Frontal cortex (tissue), 4 donors: ENCODE results near the gene BANP. TPM values are rescaled to one million over a fixed set of nuclear protein-coding genes. Genes with fewer than 3 reads are reported as not detected.
A peak's percentile ranks its signal among the peaks of the same experiment; 100 is the strongest.

ENCODE experiments used
- DNase-seq, 2 donors: peaks; one replicate each; pipeline ENCODE4 v3.0.0; 2012; ENCODE audit warnings: low spot score in 2 of 2
- FAIRE-seq: peaks from 2 replicates; lab custom pipeline; 2012; peaks lifted over from hg19 to GRCh38; lab: Jason Lieb, UNC
- total RNA-seq: library from RNA; depleted of rRNA; stranded (reverse); fragments of >200 nt; gene quantifications from one replicate; pipeline ENCODE4 v1.2.3, GENCODE V29; 2014
- donor health status: control.
- donor health status: control.
- donor health status: control.

BANP gene
- total RNA-seq, 1 donor from 2014 or later: 40.8 TPM

GRCh38 chr16:88057656-88058055 is 106.4 kb downstream of the BANP start:
- DNase-seq (no peak), FAIRE-seq (no peak)

GRCh38 chr16:88058136-88058535 is 106.9 kb downstream of the BANP start:
- DNase-seq (no peak), FAIRE-seq (no peak)

DNA sequence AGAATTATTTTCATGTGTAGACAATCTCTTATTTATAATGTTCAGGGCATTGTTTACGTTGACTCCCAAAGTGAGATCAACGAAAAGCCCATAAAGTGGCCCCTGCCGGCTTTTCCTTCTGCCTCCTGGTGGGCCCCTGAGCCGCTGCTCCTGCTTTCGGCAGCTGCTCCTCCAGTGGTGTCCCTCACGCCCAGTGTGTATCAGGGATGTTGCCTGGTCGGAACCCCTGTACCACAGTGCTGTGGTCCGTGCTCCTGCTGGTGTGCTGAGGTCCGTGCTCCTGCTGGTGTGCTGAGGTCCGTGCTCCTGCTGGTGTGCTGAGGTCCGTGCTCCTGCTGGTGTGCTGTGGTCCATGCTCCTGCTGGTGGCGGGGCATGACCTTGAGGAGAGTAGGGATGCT is 107.6 kb downstream of the BANP start:
- no peak for DNase-seq
- no peak for FAIRE-seq

DNA sequence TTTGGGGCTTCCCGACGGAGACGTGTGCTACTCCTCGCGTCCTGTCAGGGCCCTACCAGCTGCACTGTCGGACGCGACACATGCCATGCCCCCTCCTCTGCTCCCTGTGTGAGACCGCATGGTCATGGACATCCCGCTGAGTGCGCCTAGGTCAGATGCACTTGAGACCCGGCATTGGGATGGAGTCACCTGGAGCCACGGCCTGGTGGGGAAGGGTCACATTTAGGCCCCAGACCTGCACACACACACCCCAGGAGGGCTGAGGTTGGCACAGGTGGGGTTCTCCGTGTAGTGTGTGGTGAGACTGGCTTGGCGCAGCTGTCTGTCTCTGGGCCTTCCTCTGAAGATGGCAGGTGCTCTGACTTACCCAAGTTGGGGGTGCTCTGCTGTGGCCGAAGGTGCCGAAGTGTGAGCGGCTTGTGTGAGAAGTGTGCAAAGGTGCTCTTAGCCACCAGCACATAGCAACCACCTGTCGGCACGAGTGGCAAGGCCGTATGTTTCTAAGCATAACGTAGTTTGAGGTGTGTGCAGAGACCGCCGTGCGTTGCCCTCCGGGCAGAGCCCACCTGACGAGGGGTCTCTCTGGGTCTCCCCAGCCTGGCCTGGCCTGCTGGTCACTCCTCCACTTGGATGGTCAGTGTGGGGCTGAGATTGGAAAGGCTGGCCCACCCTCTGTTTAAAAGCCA is 108.6 kb downstream of the BANP start:
- no peak for FAIRE-seq

DNA sequence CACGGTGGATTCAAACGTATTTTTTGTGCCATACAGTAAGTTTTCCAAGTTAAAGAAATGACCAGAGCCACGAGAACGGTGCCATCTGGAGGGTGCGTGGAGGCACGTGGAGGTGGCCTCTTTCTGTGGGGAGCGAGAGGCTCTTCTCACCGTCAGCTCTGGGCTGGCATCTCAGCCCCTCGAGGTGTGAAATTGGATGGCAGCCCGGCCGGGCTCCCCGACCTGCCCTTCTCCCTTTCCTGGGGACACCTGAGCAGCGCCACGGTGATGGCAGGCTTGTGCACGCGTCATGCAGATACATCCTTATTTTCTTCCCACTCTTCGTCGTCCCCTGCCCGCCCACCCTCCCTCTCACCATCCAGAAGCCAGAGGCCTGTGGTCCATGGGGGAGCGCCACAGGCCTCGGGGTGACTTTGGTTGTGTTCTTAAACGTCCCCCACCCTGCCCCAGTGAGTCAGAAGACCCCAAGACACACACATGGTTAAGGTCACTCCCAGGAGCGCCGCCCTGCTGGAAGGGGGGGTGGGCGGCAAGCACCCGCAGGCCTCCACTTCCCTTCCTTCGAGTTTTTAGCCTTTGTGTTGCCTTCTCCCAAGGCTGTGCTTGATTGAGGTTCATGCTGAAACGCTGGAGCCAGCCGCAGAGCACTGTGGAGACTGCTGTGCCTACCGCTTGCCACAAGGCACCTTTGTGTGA is 109.4 kb downstream of the BANP start:
- DNase-seq (no peak), FAIRE-seq (no peak)

More for the DNA sequence above, 108.6 kb downstream of the BANP start:
- no peak for DNase-seq

DNA sequence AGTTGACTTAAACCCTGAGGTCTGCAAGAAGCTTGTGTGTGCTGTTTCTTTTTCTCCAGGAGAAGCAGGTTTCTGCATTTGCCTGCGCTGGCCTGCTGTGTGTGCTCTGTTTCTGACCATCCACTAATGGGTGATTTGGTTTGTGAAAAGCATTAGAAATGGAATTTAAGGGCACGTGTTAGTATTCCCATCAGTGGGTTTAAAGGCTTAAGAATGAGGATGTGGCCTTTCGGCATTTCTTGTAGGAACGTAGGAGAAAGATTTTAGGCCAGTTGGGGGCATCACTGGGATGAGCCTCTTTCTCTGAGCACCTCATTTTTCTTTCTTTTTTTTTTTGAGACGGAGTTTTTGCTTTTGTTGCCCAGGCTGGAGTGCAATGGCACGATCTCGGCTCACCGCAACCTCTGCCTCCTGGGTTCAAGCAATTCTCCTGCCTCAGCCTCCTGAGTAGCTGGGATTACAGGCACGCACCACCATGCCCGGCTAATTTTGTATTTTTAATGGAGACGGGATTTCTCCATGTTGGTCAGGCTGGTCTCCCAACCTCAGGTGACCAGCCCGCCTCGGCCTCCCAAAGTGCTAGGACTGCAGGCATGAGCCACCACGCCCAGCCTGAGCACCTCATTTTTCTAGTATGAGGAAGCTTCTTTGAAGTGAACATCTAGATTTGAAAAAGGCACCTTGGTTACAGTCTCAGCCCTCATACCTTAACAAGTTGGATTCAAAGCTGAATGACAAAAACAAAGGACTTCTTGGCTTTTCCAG is 110.3 kb downstream of the BANP start:
- DNase-seq (no peak), FAIRE-seq (no peak)

DNA sequence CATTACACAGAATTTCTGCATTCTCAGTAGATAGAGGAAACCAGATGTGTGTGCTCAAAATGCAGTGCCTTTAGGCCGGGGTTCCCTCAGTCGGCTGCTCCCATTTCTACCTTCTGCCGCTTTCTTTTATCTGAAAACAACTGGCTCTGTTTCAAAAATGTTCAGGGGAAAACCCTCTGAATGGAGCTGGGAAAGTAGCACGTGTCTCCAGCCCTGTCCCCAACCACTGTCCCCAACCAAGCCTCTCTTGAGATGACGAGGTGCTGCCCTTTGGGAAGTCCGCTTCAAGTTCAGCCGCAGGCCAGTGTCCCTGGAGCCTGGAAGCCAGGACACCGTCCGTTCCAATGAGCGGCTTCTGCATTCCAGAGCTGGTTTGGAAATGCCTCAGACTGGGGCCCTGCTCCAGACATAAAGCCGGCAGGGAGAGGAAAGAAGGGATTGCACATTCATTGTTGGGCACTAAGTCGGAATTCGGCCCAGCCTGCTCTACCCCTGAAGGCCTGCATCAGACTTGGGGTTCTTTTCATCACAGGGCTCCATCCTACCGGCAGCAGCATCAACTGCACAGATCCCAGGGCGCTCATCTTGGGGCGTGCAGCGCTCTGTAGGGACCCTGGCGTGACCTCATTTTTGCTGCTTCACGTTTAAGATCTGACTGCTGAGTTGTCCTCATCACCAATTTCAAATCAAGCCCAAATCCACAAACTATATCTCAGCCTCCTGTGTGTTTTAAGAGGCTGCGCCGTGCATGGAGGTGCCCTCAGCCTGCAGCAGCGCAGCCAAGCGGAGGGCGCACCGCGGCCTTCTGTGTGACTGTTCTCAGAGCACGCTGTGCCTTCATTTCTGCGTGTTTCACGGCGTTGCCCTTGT is 111.3 kb downstream of the BANP start:
- peak in 1 of 2 donors; percentile 21 for DNase-seq

DNA sequence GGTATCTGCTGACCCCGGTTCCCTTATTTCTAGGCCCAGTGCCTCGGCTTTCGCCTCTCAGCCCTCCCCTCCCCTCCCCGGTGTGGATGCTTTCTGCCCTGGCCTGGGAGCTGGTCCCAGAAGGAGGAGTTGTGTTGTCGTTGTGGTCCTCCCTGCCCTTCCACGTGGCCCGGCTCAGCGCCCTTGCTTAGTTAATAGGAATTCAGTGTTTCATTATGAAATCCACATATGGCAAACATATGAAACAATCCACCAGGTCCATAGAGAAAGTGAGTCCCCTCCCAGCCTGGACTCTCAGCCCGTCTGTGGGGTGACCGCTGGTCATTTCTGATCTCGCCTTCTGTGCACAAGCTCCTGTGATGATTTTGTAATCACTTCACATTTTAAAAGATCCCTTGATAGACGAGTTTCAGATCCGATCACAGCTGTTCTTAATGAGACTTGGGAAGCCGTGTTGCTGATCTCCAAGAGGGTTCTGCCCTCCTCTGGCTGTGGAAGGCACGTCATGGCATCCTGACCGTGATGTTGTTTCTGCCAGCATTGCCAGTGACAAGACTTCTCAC is 112.1 kb downstream of the BANP start:
- no peak for FAIRE-seq
- peak; percentile 52 to 70 for DNase-seq

More for the DNA sequence above, 111.3 kb downstream of the BANP start:
- no peak for FAIRE-seq

DNA sequence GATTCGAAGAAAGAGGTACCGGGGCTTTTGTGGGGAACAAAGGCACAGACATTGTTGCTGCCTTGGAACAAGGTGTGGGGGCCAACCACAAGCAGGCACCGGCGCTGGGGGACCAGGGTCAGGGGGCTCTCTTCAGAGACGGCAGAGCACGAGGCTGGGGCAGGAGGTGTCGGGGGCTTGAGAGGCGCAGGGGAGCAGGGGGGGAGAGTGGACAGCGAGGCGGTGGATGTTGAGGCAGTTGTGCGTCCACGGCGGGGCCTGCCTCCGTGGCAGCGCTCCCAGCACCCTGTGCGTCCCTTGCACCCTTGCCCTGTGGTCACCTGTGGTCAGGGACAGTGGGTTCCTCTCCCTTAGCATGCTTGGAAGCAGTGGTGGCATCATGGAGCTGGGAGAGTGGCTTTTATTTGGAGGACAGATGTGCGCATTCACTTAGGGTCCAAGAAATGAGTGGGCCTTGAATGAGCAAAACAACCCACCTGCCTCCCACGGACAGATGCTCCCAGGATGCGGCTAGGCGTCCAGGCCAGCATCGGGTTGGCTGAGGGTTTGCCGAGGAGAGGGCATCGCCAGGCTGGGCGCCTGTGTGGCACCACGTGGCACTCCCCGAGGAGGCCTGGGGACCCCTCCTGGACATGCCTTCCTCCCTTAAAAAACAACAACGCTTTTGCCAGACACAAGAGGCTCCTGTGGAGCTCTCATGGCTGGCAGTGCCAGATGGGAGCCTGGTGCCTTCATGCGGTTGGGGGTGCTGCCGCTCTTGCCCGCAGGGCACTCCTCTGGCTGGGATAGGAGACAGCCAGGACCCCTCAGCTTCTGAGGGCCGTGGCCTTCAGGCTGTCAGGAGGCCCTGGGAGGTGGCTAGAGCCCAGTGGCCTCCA is 113.0 kb downstream of the BANP start:
- peak in 1 of 2 donors; percentile 22 for DNase-seq
- no peak for FAIRE-seq

DNA sequence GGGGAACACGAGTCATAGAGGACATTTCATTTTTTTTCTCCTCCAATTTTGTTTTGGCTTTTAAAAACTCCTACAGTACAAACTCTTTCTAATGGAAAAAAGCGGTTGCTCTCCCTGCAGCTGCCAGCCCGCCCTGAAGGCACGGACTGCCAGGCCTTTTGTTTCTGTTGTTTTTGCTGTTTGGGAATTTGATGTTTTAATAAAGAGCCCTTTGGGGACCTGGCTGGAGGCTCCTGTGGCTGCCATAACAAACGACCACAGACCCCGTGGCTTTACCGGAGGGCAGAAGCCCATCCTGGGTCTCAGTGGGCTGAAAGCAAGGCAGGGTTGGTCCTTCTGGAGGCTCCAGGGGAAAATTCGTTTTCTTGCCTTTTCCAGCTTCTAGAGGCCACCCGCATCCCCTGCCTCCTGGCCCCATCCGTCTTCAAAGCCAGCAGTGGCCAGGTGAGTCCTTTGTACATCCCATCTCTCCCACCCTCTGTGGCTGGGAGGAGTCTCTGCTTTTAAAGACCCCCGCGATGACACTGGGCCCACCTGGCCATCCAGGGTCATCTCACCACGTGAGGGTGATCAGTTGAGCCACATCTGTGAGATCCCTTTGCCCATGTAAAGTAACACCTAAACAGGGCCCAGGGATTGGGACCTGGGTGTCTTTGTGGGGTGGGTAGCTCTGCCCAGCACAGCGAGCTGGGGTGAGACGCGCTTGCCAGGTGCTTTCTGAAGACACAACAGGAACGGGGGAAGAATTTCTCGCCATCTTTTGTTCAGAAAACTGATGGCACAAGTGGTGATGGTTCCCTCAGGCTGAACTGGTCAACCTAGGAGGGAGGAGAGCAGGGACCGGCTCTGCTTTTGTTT is 113.9 kb downstream of the BANP start:
- DNase-seq: no peak

DNA sequence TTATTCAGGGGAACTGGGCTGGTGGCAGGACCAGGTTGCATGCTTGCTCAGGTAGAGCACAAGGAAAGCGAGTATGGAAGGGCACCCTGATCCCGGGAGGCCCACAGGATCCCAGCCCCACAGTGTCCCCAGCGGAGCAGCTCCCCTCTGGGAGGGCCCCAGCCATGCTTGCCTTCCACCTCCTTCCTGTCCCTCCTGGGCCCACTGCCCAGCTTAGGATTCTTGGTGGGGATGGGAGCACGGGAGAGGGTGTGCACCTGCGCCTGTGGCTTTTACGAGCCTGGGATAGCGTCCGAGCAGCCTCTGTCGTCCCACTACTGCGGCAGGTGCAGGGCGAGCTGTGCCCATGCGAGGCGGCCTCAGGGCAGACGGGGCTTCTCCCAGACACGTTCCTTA is 114.5 kb downstream of the BANP start:
- DNase-seq (no peak), FAIRE-seq (no peak)

More for the DNA sequence above, 113.9 kb downstream of the BANP start:
- no peak for FAIRE-seq

DNA sequence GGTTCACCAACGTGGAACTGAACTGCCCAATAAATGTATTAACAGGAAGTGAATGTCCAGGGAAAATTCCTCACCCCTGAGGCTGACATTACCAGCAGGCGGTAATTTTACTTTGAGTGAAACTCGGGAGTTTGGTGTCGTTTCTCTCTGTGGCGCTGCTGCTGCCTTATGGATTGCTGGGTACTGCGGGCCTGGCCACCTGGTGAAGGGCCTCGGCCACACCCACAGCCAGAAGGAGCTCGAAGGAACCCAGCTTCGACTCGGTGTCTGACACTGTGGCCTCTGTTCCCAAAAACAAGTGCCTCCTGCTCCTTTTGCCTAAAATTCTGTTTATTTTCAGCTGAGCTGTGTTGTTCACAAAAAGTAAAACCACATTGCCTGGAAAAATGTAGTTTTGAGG is 115.0 kb downstream of the BANP start:
- no peak for DNase-seq
- no peak for FAIRE-seq

DNA sequence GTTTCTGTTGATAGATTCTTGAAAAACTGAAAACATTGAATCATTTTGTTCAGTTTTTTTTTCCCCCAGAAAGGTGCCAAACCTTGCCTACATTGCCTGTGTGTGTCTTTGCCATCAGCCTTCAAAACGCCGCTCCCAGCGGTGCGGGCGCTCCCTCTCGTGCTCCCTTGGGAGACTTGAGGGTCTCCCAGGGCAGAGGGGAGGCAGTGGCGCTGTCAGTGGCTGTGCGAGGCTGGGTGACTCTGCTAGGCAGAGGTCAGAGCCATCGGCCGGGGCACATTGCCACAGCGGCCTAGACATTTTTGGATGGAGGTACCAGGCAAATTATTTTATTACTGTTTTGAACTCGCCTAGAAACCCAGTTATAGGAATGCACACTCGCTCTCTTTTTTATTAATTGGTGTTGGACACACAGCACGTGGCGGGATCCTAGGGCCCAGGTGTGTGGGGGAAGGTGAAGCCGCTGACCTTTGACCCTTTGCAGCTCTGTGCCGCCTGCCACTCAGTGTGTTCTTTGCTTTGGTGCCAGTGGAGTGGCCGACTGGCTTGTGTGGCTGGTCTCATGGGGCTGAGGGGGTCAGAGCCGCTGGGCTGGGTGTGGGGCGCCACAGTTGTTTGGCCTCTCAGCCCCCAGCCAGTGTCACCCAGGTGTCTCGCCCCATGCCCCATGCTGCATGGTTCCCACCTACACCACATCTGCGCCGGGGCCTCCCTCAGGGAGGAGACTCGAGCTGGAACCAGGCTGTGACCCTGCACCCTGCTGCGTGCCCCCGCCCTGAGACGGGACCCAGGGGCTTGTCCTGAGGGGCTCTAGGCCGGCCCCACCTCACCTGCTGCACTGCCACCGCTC is 115.7 kb downstream of the BANP start:
- FAIRE-seq: no peak
- DNase-seq: no peak

DNA sequence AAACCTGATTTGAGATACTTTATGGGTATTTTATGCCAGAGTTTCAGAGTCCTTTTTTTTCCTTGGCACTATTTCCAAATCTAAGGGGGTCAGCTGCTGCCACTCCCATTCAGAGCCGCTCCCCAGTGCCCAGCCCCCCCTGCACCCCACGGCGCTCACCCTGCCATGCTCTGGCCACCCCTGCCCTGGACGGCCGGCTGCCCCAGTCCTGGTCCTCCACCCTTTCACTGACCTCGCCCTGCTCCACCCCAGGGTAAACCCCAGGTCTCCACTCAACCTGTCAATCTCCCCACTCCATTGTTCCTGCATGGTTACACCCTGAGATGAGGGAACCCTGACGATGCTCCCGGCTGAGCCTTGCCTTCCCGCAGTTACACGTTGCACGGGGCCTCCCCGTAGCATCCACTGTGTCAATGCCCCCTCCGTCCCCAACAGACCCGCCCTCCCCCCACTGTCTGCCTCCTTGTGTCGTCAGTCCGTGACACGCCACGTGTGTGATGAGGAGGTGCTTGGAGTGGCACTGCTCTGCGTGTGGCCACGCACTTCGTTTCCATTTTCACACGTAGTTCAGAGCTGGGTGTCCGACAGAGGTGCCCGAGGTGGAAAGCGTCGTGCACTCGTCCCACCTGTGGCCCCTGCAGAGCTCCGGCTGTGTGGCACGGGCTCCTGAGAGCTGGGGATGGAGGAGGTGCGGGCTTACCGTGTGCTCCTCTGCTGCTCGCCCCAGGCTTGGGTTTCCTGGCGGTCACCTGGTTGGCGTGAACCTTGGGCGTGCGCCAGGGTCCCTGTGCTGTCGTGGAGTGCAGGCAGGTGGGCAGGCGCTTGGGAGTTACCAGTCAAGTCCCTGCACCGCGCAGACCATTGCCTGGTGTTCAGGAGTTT is 116.5 kb downstream of the BANP start:
- no peak for FAIRE-seq
- DNase-seq: no peak

GRCh38 chr16:88068476-88069396 is 117.5 kb downstream of the BANP start:
- DNase-seq: no peak
- FAIRE-seq: no peak
